GM12892 (cell line): ENCODE measurements around the gene EIF1.

ENCODE experiments used
- POLR2A ChIP-seq: IDR thresholded peaks from 2 replicates; pipeline ENCODE4 v1.6.1; 2011; ENCODE audit warnings: low read depth, low read length, control low read depth
- POLR2AphosphoS5 ChIP-seq: IDR thresholded peaks from 2 replicates; pipeline ENCODE4 v1.6.1; 2011; ENCODE audit warnings: low read depth, low read length, control low read depth

DNA sequence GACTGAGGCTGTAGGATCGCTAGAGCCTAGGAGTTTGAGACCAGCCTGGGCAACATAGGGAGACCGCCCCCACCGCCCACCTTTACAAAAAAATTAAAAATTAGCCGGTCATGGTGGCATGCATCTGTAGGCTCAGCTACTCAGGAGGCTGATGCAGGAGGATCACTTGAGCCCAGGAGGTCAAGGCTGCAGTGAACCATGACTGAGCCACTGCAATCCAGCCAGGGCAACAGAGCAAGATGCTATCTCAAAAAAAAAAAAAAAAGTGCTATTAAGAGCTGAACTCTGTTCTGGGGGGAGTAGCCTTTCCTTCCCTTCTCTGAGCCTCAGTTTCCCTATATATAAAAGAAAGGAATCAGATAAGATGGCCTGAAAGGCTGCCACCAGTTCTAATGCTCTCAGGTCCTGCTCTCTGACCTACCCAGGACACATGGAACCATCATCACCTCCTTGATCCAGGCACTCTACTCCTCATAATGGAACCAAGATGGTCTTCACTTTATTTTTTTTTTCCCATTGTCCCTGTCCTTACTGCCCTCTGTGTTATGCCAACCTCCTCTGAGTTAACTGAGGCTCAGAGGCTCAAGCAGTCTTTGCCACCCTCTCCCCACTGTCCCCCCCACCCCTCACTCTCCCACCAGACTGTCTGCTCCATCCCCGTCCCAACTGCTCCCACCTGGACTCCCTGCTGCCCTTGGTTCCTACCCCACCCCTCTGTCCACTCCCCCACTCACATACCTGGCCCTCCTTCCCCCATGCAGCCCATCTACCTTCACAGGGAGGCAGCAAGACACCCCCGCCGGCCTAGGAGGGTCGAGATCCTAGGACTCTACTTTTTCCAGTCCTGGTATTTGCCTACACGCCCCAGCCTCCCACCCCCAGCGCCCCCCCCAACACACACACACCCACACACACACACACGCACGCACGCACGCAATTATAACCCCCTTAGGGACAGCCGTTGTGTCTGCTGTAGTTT, 23.8 kb upstream of the EIF1 start:
- TF ChIP-seq POLR2AphosphoS5: no peak
- TF ChIP-seq POLR2A: no peak
